Fibroblast of skin of right quadriceps (primary cell): ENCODE measurements around the gene SLC22A9.

ENCODE experiments used
- DNase-seq: peaks from one replicate; pipeline ENCODE4 v3.0.0-alpha.2; 2013

Gene SLC22A9

GRCh38 chr11:63445720-63446119, 76.1 kb downstream of the SLC22A9 start:
- peak; percentile 29 for DNase-seq

- no peak for DNase-seq
Observed at GRCh38 chr11:63448646-63449045, 79.1 kb downstream of the SLC22A9 start.

GRCh38 chr11:63459586-63459985, 90.0 kb downstream of the SLC22A9 start:
- DNase-seq, result no peak
